OCI-LY7 (cell line): ENCODE data around the gene EPB41L4B.

ENCODE experiments used
- CTCF ChIP-seq: fragments of 200-600 bp; sonication (generic); conservative IDR thresholded peaks from 2 replicates; pipeline ENCODE4 v1.5.1; 2014; ENCODE audit warnings: mild to moderate bottlenecking, antibody characterized with exemption, low read length, moderate library complexity, mixed read lengths
- EZH2phosphoT487 ChIP-seq: fragments of 200-600 bp; sonication (generic); IDR thresholded peaks from 2 replicates; pipeline ENCODE4 v1.6.1; 2018; ENCODE audit warnings: low read depth, borderline replicate concordance, mild to moderate bottlenecking, mixed run types, antibody characterized with exemption, low read length, moderate library complexity, mixed read lengths

- TF ChIP-seq EZH2phosphoT487: no peak
- TF ChIP-seq CTCF: no peak
These were observed 70.5 kb downstream of the EPB41L4B start for GRCh38 chr9:109250311-109250741.
